GM19467 (cell line): ENCODE results near the gene ATP2C1.

Experiments
- ATAC-seq: cut with Tn5 transposase; IDR thresholded peaks from one replicate; pipeline ENCODE4 v1.9.1; 2021; ENCODE audit warnings: mild to moderate bottlenecking, moderate library complexity; ENCODE audit not compliant: unreplicated experiment

The ATP2C1 gene

DNA sequence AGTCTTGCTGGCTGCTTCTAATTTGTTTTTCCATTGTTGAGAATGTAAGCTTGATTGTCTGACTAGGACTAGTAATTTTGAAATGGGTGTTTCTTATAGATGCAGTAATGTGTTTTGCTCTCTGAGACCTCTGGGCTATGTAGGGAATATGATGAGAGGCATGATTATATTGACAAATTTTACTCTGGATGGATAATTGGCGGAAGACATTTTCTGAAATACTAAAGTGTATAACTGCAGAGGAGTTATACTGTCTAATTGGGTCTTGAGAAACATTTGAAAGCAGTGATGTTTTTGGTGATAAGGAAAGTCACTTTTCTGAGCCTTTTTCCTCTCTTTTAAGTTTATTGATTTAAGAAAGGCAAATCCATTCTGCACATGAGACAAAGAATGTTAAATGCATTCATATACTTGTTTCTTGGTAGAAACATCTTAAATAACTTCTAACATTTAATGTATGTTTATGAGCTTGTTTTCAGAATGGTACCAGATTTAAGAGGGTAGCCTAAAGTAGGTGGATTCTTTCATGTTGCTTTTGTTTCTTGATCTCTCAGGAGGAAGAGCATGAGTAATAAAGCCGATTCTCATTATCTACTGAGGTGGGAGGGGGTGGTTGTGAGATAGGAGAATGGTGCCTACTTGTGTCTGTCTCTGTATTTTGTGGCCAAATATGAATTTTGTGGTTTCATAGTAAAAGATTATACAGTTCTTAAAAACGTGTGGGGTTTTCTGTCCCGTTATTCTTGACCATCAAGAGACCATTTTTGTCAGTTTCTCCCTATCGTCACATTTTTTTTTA lies 2.0 kb downstream of the ATP2C1 start:
- ATAC-seq = no peak

GRCh38 chr3:130897316-130897715 lies 3.4 kb downstream of the ATP2C1 start:
- ATAC-seq = no peak

DNA sequence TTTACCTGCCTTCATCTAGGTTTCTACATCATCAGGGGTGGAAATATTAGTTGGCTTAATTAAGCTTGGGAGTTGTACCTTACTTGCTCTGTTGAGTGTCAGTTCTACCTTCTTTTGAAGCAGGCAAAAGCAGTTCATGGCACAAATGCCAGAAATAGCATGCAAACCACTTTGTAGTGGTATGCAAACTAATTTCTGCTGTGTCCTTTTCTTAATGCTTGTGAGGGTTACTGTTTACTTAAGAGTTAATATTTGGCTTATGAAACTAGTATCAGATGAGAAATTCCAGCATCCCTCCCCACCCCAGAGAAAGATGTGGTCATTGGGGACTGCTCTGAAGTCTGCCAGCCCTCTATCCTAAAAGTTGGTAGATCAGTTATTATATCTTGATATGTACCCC lies 7.1 kb downstream of the ATP2C1 start:
- no peak for ATAC-seq

DNA sequence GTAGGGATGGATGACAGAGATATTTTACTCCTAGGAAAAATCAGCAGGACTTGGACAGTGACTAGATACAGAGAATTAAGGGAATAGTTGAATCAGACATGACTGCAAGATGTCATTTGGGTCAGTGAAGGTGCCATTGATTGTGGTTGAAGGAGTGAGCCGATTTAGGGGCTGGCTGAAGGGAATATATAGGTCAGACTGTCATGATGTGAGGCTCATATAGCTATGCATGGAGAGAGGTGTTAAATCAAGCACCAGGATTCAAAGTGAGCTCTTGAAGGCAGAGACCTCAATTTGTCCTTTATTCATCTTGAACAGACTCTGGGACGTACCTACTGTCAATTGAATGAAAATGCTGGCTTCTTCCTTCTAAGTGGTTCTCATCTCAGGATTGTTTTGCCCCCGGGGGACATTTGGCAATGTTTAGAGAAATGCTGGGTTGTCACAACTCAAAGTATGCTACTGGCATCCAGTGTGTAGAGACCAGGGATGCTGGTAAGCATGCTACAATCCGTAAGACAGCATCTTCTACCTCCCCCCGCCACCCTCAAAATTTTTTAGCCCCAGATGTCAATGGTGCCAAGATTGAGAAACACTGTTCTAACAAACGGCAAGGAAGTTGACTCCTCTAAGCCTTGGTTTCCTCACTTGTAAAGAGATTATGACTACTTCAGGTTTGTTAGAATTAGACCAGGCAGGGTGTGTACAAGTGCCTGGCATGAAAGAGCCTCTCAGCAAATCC lies 7.8 kb downstream of the ATP2C1 start:
- no peak for ATAC-seq

GRCh38 chr3:130903412-130903908 lies 9.6 kb downstream of the ATP2C1 start:
- no peak for ATAC-seq

- no peak for ATAC-seq
These were observed 10.6 kb downstream of the ATP2C1 start for GRCh38 chr3:130904491-130904890.

- ATAC-seq = peak; percentile 26
These were observed 11.7 kb downstream of the ATP2C1 start for GRCh38 chr3:130905551-130905950.

- no peak for ATAC-seq
These were observed 12.6 kb downstream of the ATP2C1 start for GRCh38 chr3:130906374-130906995.

GRCh38 chr3:130907500-130907899 lies 13.6 kb downstream of the ATP2C1 start:
- no peak for ATAC-seq

- no peak for ATAC-seq
These were observed 14.1 kb downstream of the ATP2C1 start for GRCh38 chr3:130907966-130908365.

DNA sequence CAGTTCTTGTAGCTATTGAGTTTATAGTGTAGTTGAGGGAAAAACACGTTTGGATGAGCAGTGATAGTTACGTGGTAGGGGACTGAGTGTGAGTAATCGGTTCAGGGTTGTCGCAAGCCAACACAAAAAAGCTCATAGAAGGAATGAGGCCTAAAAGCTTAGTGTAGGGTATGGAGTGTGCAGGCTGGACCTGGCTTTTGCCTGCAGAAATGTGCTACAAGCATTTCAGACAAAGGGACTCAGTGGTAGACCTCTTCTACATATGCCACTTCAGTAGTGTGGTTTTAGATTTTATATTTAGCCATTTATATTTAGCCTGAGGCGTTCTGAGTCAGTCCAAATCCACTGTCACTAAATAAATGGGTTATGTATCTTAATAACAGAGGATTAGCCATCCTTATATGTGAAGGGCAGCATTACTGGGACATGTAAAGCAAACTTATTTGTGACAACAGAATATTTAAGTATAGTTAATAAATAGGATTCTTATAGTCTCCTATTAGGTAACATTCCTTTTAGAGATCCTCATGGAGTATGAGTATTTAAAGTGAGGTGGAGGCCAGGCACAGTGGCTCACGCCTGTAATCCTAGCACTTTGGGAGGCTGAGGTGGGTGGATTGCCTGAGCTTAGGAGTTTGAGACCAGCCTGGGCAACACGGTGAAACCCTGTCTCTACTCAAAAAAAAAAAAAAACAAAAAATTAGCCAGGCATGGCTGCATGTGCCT lies 21.8 kb downstream of the ATP2C1 start:
- ATAC-seq = no peak

DNA sequence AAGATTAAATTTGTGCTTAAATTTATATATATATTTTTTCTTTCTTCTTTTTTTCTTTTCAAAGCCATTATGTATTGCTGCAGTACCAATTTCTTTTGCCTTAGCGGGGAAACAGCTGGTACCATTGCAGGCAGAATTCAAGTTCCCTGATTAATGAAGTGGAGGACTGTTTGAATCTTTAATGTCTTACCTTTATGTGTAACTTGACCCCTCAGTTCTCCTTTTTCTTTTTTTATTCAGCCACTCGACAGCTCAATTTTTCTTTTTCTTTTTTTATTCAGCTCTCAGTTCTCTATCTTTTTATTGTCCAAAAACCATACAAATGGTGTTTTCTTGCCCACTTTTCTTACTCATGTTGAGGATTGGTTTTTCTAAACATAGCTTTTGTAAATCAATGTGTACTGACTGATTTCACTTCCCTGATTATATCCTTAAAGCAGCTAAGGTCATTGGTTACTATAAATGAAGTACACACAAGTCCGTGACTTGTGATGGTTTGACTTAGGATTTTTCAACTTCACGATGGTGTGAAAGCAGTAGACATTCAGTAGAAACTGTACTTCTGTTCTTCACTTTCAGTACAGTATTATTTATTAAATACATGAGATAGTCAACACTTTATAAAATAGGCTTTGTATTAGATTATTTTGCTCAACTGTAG lies 22.8 kb downstream of the ATP2C1 start:
- ATAC-seq = peak; percentile 68

DNA sequence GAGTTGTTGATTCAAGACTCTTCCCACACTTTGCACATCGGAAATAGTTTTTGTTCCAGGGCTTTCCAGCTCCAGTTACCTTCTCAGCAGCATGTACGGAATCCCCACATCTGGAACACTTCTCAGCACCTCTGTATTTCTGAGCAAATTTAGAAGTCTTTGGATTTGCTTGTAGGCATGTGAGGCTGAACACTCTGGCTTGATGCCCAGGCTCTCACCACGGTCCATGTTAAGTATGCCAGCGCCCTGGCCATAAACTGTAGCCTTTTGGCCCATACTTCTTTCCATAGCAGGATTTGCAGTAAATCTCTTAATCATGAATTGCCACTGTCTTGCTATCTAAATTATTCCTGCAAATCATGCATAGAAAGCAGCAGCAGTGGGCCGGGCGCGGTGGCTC lies 24.4 kb downstream of the ATP2C1 start:
- ATAC-seq = no peak

DNA sequence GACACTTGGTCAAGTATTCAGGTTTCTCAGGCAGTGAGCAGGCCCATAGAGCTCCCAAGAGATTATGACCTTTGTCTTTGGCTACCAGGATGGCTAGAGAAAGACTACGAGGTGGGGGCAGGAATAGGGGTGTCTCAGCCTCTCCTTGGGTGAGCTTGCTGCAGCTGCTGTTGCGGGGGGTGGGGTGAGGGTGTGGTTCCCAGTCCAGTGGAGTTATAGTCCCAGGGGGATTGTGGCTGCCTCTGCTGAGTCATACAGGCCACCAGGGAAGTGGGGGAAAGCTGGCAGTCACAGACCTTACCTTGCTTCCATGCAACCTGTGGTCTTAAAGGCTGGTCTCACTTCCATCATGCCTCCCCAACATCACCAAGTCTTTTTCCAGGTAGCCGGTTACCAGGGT lies 31.7 kb downstream of the ATP2C1 start:
- ATAC-seq = peak; percentile 59

DNA sequence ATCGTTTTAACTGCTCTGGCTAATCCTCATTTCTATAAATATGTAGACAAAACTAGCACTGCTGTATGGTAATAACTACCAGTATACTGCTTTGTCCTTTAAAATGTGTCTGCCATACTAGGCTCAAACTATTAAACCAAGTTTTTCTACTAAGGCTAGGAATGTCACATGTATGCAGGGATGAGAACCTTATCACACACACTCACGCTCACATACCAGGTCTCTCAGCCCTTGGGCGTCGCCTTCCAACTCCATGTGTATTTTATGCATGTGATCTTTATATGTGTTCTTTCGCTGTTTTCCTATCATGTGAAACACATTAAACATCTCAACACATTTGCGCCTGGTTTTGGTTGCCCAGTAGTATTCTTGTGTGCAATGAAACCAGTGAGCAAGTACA lies 32.6 kb downstream of the ATP2C1 start:
- ATAC-seq = no peak

- ATAC-seq = no peak
These were observed 35.9 kb downstream of the ATP2C1 start for GRCh38 chr3:130929804-130930203.

- no peak for ATAC-seq
These were observed 39.1 kb downstream of the ATP2C1 start for GRCh38 chr3:130932979-130933378.

GRCh38 chr3:130933801-130934345 lies 40.0 kb downstream of the ATP2C1 start:
- ATAC-seq = no peak

GRCh38 chr3:130934442-130935089 lies 40.7 kb downstream of the ATP2C1 start:
- no peak for ATAC-seq
